22Rv1 (cell line): ENCODE data around the gene KLC1.

Experiments
- ZFX ChIP-seq: fragments of 450-650 bp; IDR thresholded peaks from 2 replicates; pipeline ENCODE4 v1.6.1; 2017; ENCODE audit warnings: antibody characterized with exemption, borderline replicate concordance
- TF ChIP-seq, protein P1 (sequence below): fragments of 450-650 bp; IDR thresholded peaks from 2 replicates; pipeline ENCODE4 v1.5.1; 2017; ENCODE audit warnings: mild to moderate bottlenecking

DNA sequence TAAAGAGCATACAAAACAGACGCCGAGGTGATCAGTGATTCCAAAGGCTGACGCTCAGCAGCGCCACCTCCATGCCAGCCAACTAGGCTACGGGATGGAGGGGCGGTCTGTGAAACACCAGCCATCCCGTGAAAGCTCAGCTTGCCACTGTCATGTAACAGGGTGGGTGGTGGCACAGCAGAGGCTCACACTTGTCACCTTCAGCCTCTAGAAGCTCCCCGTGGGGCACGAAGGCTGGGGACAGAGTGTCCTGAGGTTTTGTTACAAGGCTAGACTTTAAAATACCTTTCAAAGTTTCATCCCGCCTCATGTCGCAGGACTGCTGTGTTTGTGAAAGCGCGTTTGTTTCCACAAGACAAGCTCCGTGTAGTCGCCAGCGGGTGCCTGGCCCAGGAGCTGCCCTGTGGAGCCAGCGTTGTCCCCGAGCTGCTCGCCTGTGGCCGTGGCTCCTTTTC is 65.6 kb downstream of the KLC1 start:
- TF ChIP-seq, protein P1, sequence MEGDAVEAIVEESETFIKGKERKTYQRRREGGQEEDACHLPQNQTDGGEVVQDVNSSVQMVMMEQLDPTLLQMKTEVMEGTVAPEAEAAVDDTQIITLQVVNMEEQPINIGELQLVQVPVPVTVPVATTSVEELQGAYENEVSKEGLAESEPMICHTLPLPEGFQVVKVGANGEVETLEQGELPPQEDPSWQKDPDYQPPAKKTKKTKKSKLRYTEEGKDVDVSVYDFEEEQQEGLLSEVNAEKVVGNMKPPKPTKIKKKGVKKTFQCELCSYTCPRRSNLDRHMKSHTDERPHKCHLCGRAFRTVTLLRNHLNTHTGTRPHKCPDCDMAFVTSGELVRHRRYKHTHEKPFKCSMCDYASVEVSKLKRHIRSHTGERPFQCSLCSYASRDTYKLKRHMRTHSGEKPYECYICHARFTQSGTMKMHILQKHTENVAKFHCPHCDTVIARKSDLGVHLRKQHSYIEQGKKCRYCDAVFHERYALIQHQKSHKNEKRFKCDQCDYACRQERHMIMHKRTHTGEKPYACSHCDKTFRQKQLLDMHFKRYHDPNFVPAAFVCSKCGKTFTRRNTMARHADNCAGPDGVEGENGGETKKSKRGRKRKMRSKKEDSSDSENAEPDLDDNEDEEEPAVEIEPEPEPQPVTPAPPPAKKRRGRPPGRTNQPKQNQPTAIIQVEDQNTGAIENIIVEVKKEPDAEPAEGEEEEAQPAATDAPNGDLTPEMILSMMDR: peak; percentile 21
- TF ChIP-seq ZFX: no peak
